ENCODE measurements around the gene ZNF821.

GRCh38 chr16:71912534-71913275, 28.7 kb upstream of the ZNF821 start:
- TF ChIP-seq, protein P1, sequence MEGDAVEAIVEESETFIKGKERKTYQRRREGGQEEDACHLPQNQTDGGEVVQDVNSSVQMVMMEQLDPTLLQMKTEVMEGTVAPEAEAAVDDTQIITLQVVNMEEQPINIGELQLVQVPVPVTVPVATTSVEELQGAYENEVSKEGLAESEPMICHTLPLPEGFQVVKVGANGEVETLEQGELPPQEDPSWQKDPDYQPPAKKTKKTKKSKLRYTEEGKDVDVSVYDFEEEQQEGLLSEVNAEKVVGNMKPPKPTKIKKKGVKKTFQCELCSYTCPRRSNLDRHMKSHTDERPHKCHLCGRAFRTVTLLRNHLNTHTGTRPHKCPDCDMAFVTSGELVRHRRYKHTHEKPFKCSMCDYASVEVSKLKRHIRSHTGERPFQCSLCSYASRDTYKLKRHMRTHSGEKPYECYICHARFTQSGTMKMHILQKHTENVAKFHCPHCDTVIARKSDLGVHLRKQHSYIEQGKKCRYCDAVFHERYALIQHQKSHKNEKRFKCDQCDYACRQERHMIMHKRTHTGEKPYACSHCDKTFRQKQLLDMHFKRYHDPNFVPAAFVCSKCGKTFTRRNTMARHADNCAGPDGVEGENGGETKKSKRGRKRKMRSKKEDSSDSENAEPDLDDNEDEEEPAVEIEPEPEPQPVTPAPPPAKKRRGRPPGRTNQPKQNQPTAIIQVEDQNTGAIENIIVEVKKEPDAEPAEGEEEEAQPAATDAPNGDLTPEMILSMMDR (IDR thresholded peaks at IDR 0.05): no peak
- no peak for TF ChIP-seq POLR2A (IDR thresholded peaks at IDR 0.05)

Data from Peyer's patch (tissue), 4 donors.